GM21526 (cell line): ENCODE measurements around the gene WDR64.

ENCODE experiments used
- ATAC-seq: cut with Tn5 transposase; IDR thresholded peaks from one replicate; pipeline ENCODE4 v1.9.1; 2021; ENCODE audit warnings: moderate library complexity; ENCODE audit not compliant: unreplicated experiment, low FRiP score

WDR64 gene

DNA sequence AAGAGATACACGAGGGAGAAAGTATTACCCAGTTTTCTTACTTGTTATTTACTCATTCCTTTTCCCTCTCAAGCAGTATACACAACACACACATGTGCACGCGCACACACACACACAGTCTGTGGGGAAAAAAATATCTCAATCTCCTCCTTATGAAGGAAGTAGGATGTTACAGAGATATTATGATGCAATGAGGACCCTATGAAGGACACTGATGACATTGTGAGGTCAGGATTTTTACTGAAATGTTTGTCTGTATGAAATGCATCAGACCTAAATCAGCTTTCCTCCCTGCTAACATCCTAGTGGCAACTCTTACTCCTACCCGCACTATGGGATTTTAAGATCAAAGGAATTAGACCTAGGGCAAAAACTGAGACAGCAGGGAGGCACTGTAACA, at the start of gene WDR64:
Gene WDR64 (plus strand): TSS at position 270 of the 400 bp plus-strand sequence. CDS start 204 bp downstream, outside the sequence.
- ATAC-seq: no peak

- no peak for ATAC-seq
These were observed 48.3 kb upstream of the WDR64 start for GRCh38 chr1:241603731-241604245.

- ATAC-seq: no peak
These were observed 46.8 kb upstream of the WDR64 start for GRCh38 chr1:241605146-241605805.

- no peak for ATAC-seq
These were observed 45.5 kb upstream of the WDR64 start for GRCh38 chr1:241606544-241606943.

DNA sequence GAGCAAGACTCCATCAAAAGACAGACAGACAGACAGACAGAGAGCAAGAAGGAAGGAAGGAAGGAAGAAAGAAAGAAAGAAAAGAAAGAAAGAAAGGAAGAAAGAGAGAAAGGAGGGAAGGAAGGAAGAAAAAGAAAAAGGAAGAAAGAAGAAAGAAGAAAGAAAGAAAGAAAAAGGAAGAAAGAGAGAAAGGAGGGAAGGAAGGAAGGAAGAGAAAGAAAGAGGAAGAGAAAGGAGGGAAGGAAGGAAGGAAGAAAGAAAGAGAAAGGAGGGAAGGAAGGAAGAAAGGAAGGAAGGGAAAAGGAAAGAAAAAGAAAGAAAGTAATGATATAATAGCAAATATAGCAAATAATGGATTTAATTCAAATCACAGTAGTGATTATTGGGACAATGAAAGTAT, 44.6 kb upstream of the WDR64 start:
- ATAC-seq: no peak

GRCh38 chr1:241608379-241609033, 43.6 kb upstream of the WDR64 start:
- no peak for ATAC-seq

GRCh38 chr1:241610056-241610815, 41.8 kb upstream of the WDR64 start:
- ATAC-seq: no peak

GRCh38 chr1:241611063-241611462, 41.0 kb upstream of the WDR64 start:
- peak; percentile 93 for ATAC-seq

- ATAC-seq: no peak
These were observed 40.3 kb upstream of the WDR64 start for GRCh38 chr1:241611736-241612135.

- no peak for ATAC-seq
These were observed 39.3 kb upstream of the WDR64 start for GRCh38 chr1:241612533-241613477.

DNA sequence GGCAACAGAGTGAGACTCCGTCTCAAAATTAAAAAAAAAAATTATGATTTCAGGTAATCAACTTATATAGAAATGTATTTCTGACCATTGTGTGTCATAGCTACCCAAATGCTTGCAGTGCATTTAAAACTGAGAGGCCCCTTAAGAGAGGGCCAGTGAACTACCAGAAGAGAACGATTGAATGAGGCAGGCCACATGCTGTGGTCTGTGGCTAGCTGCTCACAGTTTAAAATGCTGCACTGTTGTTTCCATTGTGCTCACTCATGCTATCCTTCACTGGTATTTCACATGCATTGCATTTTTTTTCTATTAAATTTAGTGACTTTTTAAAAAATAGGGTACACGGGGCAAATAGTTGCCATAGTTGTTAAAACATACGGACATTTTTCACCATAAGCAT, 37.9 kb upstream of the WDR64 start:
- no peak for ATAC-seq

GRCh38 chr1:241614572-241614971, 37.5 kb upstream of the WDR64 start:
- no peak for ATAC-seq

DNA sequence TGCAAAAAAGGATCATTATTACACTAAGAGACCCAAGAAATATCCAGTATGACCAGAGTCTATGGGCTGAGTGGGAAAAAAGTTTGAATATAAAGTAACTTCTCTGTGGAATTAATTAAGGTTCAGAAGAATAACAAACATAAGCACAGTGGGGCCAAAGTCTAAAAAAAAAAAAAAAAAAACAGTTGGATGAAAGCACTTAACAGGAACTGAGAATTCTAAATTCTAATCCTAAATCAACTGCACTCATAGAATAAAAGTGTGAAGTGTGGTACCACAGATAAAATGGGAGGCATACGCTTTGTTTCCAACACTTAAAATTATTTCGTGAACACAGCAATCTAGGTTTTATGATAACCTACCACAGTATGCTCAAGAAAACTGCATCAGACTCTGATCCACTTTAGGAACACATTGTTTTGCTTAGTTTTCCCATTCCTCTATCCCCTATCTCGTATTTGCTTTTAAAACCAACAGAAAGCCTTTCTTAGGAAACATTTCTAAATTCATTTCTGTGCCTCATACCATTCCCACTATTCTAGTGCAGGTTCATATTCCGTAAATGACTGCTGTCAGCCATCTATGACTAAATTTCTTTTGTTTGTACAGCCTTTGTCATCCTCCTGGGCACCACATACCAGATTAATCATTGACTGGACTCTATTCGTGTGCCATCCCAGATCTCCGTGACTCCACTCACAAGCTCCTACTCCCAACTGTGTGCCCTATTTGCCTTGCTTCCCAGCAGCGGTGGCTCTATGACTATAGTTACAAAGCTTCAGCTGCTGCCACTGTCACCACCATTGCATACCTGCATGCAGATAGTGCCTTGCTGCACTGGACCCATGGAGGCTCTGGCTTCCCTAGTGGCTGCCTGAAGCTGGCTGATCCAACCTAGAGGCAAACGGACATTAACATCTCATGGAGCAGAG, 36.8 kb upstream of the WDR64 start:
- no peak for ATAC-seq

GRCh38 chr1:241617426-241617825, 34.7 kb upstream of the WDR64 start:
- no peak for ATAC-seq

- no peak for ATAC-seq
These were observed 29.4 kb upstream of the WDR64 start for GRCh38 chr1:241622669-241623068.

DNA sequence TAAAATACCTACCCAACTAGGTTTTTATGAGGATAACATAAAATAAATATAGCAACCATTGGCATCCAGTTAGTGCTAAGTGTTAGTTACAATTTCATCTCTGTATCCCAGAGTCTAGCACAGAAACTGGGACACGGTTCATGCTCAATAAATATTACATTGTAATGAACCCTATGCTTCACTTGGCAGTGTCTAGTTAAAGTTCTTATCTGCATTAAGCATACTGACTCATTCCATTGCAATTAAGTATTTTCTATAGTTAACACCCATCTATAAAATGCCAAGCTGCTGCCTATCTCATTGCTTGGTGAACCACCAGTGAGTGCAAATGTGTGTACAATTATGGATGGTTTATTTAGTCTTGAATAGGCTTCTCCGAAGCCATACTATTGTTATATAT, 27.1 kb upstream of the WDR64 start:
- ATAC-seq: no peak

DNA sequence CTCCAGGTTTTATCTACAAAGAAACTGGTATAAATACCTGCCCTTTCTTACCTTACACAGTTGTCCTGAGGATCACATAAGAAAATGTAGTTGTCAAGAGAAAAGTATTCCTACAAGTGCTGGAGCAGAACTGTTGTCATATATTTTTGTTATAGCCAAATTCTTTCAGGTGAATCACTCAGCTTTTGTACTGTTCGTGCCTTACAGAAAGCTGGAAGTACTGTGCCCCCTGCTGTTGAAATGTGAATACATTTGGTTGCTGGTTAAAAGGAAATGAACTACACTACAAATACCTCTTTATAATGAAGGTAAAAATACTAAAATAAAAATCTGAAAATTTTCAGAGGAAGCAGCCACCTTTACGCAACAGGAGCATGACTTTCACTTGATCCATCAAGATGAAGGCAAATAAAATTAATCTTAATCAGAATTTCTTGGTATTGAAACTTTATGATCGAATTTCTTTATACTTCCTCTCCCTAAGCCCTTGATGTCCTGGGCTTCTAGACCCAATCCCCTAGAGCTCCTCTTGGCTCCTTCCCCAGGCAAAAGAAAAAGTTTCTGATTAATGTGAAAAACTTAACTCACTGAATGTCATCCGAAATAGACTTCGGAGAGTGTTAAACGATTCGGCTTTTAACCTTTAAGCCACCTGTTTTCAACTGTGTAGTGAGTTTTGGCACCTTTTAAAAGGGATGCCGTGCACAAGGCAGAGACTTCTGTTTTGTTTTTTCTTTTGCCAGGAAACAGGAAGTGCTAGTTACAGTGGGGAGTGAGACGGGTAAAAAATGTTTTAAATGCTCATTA, 24.4 kb upstream of the WDR64 start:
- ATAC-seq: peak; percentile 85

DNA sequence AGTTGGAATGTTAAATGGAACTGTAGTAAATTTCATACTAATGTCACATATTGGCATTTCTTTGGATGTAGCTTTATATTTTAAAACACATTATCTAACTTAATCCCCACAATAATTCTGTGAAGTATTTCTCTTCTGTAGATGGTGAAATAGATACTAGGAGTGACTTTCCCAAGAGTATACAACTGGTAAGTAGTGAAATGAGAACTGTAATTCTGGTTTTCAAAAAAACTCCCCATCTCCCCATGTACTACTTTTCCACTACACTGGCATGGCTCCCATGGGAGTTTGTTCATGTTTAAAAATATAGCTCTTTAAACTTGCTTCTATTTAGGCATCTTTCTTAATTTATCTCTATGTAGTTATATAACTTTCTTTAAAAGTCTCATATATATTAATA, 22.1 kb upstream of the WDR64 start:
- ATAC-seq: no peak
